ENCODE results near the gene HBQ1.

DNA sequence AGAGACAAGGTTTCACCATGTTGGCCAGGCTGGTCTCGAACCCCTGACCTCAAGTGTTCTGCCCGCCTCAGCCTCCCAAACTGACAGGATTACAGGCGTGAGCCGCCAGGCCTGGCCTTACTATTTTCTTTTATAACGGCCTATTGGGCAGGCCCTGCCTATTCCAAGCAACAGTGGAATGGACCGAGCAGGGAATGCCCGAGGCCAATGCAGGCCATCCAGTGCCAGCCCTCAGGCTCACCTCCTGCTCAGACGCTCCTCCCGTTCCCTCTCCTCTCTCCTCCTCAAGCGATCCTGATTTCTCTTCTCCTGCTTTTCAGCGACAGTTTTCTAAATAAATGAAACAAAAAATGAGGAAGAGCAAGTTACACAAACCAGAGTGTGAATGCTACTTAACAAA is 12.4 kb downstream of the HBQ1 start:
- TF ChIP-seq POLR2A (IDR thresholded peaks at IDR 0.05) = no peak
- TF ChIP-seq, protein P1, sequence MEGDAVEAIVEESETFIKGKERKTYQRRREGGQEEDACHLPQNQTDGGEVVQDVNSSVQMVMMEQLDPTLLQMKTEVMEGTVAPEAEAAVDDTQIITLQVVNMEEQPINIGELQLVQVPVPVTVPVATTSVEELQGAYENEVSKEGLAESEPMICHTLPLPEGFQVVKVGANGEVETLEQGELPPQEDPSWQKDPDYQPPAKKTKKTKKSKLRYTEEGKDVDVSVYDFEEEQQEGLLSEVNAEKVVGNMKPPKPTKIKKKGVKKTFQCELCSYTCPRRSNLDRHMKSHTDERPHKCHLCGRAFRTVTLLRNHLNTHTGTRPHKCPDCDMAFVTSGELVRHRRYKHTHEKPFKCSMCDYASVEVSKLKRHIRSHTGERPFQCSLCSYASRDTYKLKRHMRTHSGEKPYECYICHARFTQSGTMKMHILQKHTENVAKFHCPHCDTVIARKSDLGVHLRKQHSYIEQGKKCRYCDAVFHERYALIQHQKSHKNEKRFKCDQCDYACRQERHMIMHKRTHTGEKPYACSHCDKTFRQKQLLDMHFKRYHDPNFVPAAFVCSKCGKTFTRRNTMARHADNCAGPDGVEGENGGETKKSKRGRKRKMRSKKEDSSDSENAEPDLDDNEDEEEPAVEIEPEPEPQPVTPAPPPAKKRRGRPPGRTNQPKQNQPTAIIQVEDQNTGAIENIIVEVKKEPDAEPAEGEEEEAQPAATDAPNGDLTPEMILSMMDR (IDR thresholded peaks at IDR 0.05) = no peak
